Testis (tissue), 3 donors: ENCODE data around the gene SPDEF. TPM values are rescaled to one million over a fixed set of nuclear protein-coding genes. Genes with fewer than 3 reads are reported as not detected.

ENCODE experiments used
- DNase-seq: peaks from one replicate; pipeline ENCODE4 v3.0.0-alpha.2; 2019
- H3K27ac ChIP-seq, 2 donors: fragments of 200-600 bp; sonication (generic); one replicate each; pipeline ENCODE4 v1.5.1; 2019
- H3K27me3 ChIP-seq: fragments of 200-600 bp; sonication (generic); one replicate; pipeline ENCODE4 v1.5.1; 2019
- H3K36me3 ChIP-seq: fragments of 200-600 bp; sonication (generic); one replicate; pipeline ENCODE4 v1.5.1; 2017; ENCODE audit warnings: low read depth; ENCODE audit errors: missing control alignments
- H3K4me1 ChIP-seq: fragments of 200-600 bp; sonication (generic); one replicate; pipeline ENCODE4 v1.5.1; 2019
- H3K4me3 ChIP-seq, 2 donors: fragments of 200-600 bp; sonication (generic); one replicate each; pipeline ENCODE4 v1.5.1; 2017 to 2019
- H3K9me3 ChIP-seq: fragments of 200-600 bp; sonication (generic); one replicate; pipeline ENCODE4 v1.5.1; 2017
- CTCF ChIP-seq, 3 experiments: fragments of 450-650 bp in 2 of 3; fragments of 200-600 bp in 1 of 3; sonication (generic) in 1 of 3; IDR thresholded peaks; one replicate each; pipeline ENCODE4 v1.5.1; 2016 to 2019; ENCODE audit warnings: antibody characterized with exemption in 3 of 3, mild to moderate bottlenecking in 2 of 3, moderate library complexity in 1 of 3
- POLR2A ChIP-seq: fragments of 450-650 bp; IDR thresholded peaks from one replicate; pipeline ENCODE4 v1.6.1; 2017; ENCODE audit warnings: antibody characterized with exemption, mild to moderate bottlenecking, moderate library complexity
- WGBS, 2 donors: methylation state at CpG; one replicate each; pipeline ENCODE4 v1.1.5; 2018; 5-methylcytosine and 5-hydroxymethylcytosine counted together
- intact Hi-C: fragments of 100-400 bp; cut with DNase I; formaldehyde crosslinking; loops from one replicate; pipeline ENCODE4 v1.15.1; 2023; ENCODE audit warnings: low total_unique reads
- polyA plus RNA-seq: library from polyadenylated mRNA; stranded (reverse); fragments of 350-450 nt; fragmentation: Illumina TruSeq; extraction: RNeasy Lipid Tissue Mini Kit (QIAGEN cat#74804); gene quantifications from one replicate; pipeline ENCODE4 v1.2.3, GENCODE V29; 2014; ENCODE audit warnings: low read depth, low replicate concordance; ENCODE audit not compliant: insufficient read depth
- total RNA-seq, 2 donors: library from RNA; depleted of rRNA; stranded (reverse); fragments of >200 nt; gene quantifications; one replicate each; pipeline ENCODE4 v1.2.3, GENCODE V29; 2016

SPDEF gene
- total and polyA plus RNA-seq, 3 donors from 2014 or later, result 0.33 to 0.62 (median 0.47) TPM

DNA sequence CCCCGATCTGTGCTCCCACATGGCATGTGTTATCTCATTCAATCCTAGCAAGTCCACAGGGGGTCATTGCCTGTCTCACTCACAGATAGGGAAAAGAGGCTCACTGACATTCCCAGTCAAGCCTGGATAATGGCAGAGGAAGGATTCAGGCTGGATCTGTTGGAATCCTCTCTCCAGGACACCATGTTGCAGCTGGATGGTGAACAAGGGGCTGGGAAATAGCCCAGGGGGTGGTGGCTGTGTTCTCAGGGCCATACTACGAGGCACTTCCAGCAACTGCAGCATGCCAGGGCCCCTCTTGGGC is 5.0 kb upstream of the SPDEF start:
- TF ChIP-seq POLR2A, result no peak
- no peak for TF ChIP-seq CTCF (IDR thresholded peaks at IDR 0.05)
- intact Hi-C loops, result no loop called here
- DNase-seq, result no peak
- Histone ChIP-seq H3K27me3 (no peaks in the 10 kb centered on the region), H3K27ac (no peak overlapping the region), H3K4me1 (no peaks in the 10 kb centered on the region), H3K36me3 (no peaks in the 10 kb centered on the region), H3K9me3 (no peaks in the 10 kb centered on the region), H3K4me3 (no peak overlapping the region)
- WGBS, 2 donors, result 85 to 100% methylated on average over 1 to 2 of the region's 2 CpGs

DNA sequence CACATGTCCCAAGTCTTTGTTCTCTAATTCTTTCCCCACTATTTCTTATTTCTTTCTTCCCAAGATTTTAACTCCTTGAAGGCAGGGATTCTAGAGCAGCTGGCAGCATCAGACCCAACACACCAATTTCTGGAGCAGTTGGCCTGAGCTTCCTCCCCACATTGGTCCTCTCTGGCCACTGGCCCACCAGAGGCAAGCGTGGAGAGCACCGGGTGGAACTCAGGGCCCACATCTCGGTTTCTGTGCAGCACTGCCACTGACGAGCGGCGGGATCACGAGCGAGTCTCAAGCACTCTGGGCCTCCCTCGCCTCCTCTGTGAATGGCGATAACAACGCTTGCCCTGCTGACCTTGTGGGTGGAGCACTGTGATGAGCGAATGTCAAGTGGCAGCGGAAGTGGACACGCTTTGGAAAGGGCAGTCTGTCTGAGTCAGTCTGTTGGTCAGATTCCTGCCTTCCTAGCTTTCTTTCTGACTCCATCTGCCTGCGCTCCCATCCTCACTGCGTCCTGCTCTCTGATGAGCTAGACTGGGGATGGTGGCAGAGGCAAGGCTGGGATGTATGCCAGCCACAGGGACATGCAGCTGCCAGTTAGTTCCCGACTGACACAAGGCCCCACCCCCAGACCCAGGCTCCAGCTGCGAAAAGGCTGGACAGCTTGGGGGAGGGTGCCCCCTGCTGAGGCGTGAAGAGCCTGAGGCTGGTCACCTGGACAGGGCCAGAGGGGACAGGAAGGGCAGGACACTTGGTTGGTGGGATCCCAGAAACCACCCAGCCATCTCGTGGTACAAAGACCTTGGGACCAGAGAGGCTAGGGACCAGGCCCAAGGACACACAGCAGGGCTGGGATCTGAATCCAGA is 4.5 kb upstream of the SPDEF start:
- Histone ChIP-seq H3K27ac (no peak overlapping the region), H3K9me3 (no peaks in the 10 kb centered on the region), H3K4me1 (no peaks in the 10 kb centered on the region), H3K36me3 (no peaks in the 10 kb centered on the region), H3K4me3 (no peak overlapping the region), H3K27me3 (no peaks in the 10 kb centered on the region)
- TF ChIP-seq POLR2A, result no peak
- no peak for TF ChIP-seq CTCF (IDR thresholded peaks at IDR 0.05)
- WGBS, 2 donors, result 67 to 68% methylated on average over 17 to 20 of the region's 20 CpGs
- peak; percentile 52 for DNase-seq
- intact Hi-C loops, result no loop called here

DNA sequence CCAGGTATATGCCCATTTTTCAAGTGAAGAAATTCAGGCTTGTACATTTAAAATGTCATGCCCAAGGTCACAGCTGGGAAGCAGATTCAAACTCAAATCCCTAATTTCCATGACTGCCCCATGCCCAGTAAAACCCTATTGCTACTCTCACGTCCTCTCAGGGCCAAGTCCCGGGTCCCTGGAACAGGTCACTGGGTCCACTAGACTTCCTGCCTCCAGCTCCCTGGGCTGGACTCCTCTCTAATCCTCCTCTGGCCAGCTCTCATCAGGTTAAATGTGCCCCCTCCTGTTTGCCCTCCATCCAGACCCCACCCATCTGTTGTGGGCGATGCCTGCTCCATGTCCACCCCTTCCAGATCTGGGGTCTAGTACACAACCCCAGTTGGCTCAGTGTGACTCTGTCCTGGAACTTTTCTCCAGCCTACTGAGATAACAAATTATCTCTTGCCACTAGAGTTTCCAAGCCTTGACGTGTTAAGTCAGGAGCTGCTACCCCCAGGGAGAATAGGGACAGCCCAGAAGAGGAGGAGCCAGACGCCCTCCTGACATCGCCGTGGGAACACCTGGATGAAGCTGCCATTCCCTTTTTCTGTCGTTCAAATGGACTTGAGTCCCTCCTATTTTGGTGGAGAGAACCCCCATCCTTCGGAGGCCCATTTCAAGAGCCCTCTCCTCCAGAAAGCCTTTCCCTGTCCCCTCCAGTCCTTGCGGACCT is 3.7 kb upstream of the SPDEF start:
- 83% methylated on average over 10 of the region's 10 CpGs for WGBS, 2 donors
- no peak for TF ChIP-seq CTCF (IDR thresholded peaks at IDR 0.05)
- TF ChIP-seq POLR2A, result no peak
- H3K27me3 ChIP-seq, result no peaks in the 10 kb centered on the region
- no peak for DNase-seq
- no peaks in the 10 kb centered on the region for H3K4me1 ChIP-seq
- H3K9me3 ChIP-seq, result no peaks in the 10 kb centered on the region
- intact Hi-C loops, result no loop called here
- H3K4me3 ChIP-seq, result no peak overlapping the region
- no peaks in the 10 kb centered on the region for H3K36me3 ChIP-seq
- no peak overlapping the region for H3K27ac ChIP-seq

DNA sequence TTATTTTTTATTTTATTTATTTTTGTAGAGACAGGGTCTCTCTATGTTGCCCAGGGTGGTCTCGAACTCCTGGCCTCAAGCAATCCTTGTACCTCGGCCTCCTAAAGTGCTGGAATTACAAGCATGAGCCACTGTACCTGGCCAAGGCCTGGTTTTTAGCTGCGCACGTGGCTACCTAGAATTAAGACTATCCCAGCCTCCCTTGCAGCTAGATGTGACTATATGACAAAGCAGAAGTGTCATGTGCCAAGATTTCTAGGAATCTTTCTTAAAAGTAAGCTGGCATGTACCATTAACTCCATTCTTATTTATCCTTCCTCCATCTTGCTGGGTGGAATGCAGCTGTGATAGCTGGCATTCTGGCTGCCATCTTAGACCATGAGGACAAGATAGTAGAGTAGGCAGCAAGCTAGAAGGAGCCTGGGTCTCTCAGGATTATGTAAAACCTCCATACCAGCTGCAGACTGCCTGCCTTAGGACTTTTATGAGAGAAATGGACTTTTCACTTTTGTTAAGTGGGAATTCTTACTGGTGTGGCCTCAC is 2.1 kb upstream of the SPDEF start:
- no peaks in the 10 kb centered on the region for H3K27me3 ChIP-seq
- no peaks in the 10 kb centered on the region for H3K36me3 ChIP-seq
- H3K9me3 ChIP-seq, result no peaks in the 10 kb centered on the region
- intact Hi-C loops, result no loop called here
- TF ChIP-seq POLR2A (no peak), CTCF (IDR thresholded peaks at IDR 0.05) (no peak)
- no peak for DNase-seq
- H3K4me1 ChIP-seq, result no peaks in the 10 kb centered on the region
- no peak overlapping the region for H3K27ac ChIP-seq
- H3K4me3 ChIP-seq, result no peak overlapping the region
- 96 to 97% methylated on average over 4 of the region's 4 CpGs for WGBS, 2 donors
